ENCODE measurements around the gene P4HTM.
A peak's percentile ranks its signal among the peaks of the same experiment; 100 is the strongest.

P4HTM gene

GRCh38 chr3:49009396-49009795, 19.4 kb downstream of the P4HTM start:
- no peak for TF ChIP-seq ZFX (IDR thresholded peaks at IDR 0.05; ENCODE audit: borderline replicate concordance)
- TF ChIP-seq, protein P1, sequence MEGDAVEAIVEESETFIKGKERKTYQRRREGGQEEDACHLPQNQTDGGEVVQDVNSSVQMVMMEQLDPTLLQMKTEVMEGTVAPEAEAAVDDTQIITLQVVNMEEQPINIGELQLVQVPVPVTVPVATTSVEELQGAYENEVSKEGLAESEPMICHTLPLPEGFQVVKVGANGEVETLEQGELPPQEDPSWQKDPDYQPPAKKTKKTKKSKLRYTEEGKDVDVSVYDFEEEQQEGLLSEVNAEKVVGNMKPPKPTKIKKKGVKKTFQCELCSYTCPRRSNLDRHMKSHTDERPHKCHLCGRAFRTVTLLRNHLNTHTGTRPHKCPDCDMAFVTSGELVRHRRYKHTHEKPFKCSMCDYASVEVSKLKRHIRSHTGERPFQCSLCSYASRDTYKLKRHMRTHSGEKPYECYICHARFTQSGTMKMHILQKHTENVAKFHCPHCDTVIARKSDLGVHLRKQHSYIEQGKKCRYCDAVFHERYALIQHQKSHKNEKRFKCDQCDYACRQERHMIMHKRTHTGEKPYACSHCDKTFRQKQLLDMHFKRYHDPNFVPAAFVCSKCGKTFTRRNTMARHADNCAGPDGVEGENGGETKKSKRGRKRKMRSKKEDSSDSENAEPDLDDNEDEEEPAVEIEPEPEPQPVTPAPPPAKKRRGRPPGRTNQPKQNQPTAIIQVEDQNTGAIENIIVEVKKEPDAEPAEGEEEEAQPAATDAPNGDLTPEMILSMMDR (IDR thresholded peaks at IDR 0.05): no peak
- no peak overlapping the region for H3K27ac ChIP-seq

- TF ChIP-seq, protein P1 (IDR thresholded peaks at IDR 0.05): no peak
- no peak for TF ChIP-seq ZFX (IDR thresholded peaks at IDR 0.05; ENCODE audit: borderline replicate concordance)
Measured at GRCh38 chr3:49012441-49013017, 22.5 kb downstream of the P4HTM start.

GRCh38 chr3:49013113-49013737, 23.2 kb downstream of the P4HTM start:
- H3K27ac ChIP-seq: no peak overlapping the region
- TF ChIP-seq, protein P1 (IDR thresholded peaks at IDR 0.05): no peak
- no peak for TF ChIP-seq ZFX (IDR thresholded peaks at IDR 0.05; ENCODE audit: borderline replicate concordance)

More at GRCh38 chr3:49012441-49013017, 22.5 kb downstream of the P4HTM start:
- no peak overlapping the region for H3K27ac ChIP-seq

- no peak overlapping the region for H3K27ac ChIP-seq
- TF ChIP-seq, protein P1 (IDR thresholded peaks at IDR 0.05): peak; percentile 74
- no peak for TF ChIP-seq ZFX (IDR thresholded peaks at IDR 0.05; ENCODE audit: borderline replicate concordance)
Measured at GRCh38 chr3:49013738-49014660, 24.0 kb downstream of the P4HTM start.

- H3K27ac ChIP-seq: peak overlapping the region; percentile 98
- TF ChIP-seq, protein P1 (IDR thresholded peaks at IDR 0.05): no peak
- no peak for TF ChIP-seq ZFX (IDR thresholded peaks at IDR 0.05; ENCODE audit: borderline replicate concordance)
Measured at GRCh38 chr3:49015072-49015471, 25.0 kb downstream of the P4HTM start.

GRCh38 chr3:49015765-49016164, 25.7 kb downstream of the P4HTM start:
- H3K27ac ChIP-seq: peak overlapping the region; percentile 98
- TF ChIP-seq ZFX (IDR thresholded peaks at IDR 0.05; ENCODE audit: borderline replicate concordance): no peak
- TF ChIP-seq, protein P1 (IDR thresholded peaks at IDR 0.05): no peak

All from 22Rv1 (cell line).